ENCODE results near the gene GPSM1. TPM values are rescaled to one million over a fixed set of nuclear protein-coding genes. Genes with fewer than 3 reads are reported as not detected.

GPSM1 gene
- total RNA-seq, 1 donor from 2014 or later: 6.2 TPM

- Mint-ChIP-seq H3K27me3 (ENCODE audit: insufficient read depth, low read depth) (peaks cover 3% of the 10 kb centered on the region), H3K4me3 (no peak overlapping the region), H3K36me3 (no peaks in the 10 kb centered on the region), H3K4me1 (peaks cover 18% of the 10 kb centered on the region), H3K9me3 (no peaks in the 10 kb centered on the region), H3K27ac (no peak overlapping the region)
- H3K9me3 ChIP-seq (ENCODE audit: low read depth): no peaks in the 10 kb centered on the region
- DNase-seq (ENCODE audit: low spot score): no peak
- no peaks in the 10 kb centered on the region for H4K20me1 ChIP-seq (ENCODE audit: low read depth)
- H3K9ac ChIP-seq: no peak overlapping the region
- H3F3A ChIP-seq (ENCODE audit: low read depth): no peaks in the 10 kb centered on the region
- no peak overlapping the region for H3K27ac ChIP-seq
- no peaks in the 10 kb centered on the region for H3K79me2 ChIP-seq (ENCODE audit: low read depth)
- no peaks in the 10 kb centered on the region for H3K27me3 ChIP-seq
- no peak overlapping the region for H3K4me2 ChIP-seq
- TF ChIP-seq CTCF (IDR thresholded peaks at IDR 0.05) (no peak), EZH2phosphoT487 (IDR thresholded peaks at IDR 0.05) (no peak), EZH2 (IDR thresholded peaks at IDR 0.05) (no peak)
- H2AFZ ChIP-seq (replicated peaks): no peak overlapping the region
- no peaks in the 10 kb centered on the region for H3K4me1 ChIP-seq
- no peak overlapping the region for H3K4me3 ChIP-seq
- no peaks in the 10 kb centered on the region for H3K36me3 ChIP-seq
These were observed 28.2 kb upstream of the GPSM1 start for GRCh38 chr9:136299116-136299515.

- no peaks in the 10 kb centered on the region for H3K9me3 ChIP-seq (ENCODE audit: low read depth)
- no peaks in the 10 kb centered on the region for H3K4me1 ChIP-seq
- TF ChIP-seq CTCF (IDR thresholded peaks at IDR 0.05) (no peak), EZH2 (IDR thresholded peaks at IDR 0.05) (no peak), EZH2phosphoT487 (IDR thresholded peaks at IDR 0.05) (no peak)
- no peak overlapping the region for H3K27ac ChIP-seq
- no peaks in the 10 kb centered on the region for H3K36me3 Mint-ChIP-seq
- peaks cover 18% of the 10 kb centered on the region for H3K4me1 Mint-ChIP-seq
- H3K27me3 Mint-ChIP-seq (ENCODE audit: insufficient read depth, low read depth): peaks cover 3% of the 10 kb centered on the region
- H3K4me2 ChIP-seq: no peak overlapping the region
- no peaks in the 10 kb centered on the region for H3K36me3 ChIP-seq
- no peak overlapping the region for H3K9ac ChIP-seq
- H3F3A ChIP-seq (ENCODE audit: low read depth): no peaks in the 10 kb centered on the region
- H3K4me3 Mint-ChIP-seq: no peak overlapping the region
- H3K27me3 ChIP-seq: no peaks in the 10 kb centered on the region
- no peaks in the 10 kb centered on the region for H3K9me3 Mint-ChIP-seq
- H3K27ac Mint-ChIP-seq: no peak overlapping the region
- no peak overlapping the region for H2AFZ ChIP-seq (replicated peaks)
- H4K20me1 ChIP-seq (ENCODE audit: low read depth): no peaks in the 10 kb centered on the region
- DNase-seq (ENCODE audit: low spot score): no peak
- H3K79me2 ChIP-seq (ENCODE audit: low read depth): no peaks in the 10 kb centered on the region
- no peak overlapping the region for H3K4me3 ChIP-seq
These were observed 27.8 kb upstream of the GPSM1 start for GRCh38 chr9:136299541-136299940.

- Histone ChIP-seq H3K4me2 (no peak overlapping the region), H3K4me1 (no peaks in the 10 kb centered on the region), H3K36me3 (no peaks in the 10 kb centered on the region), H3K9ac (no peak overlapping the region), H2AFZ (replicated peaks) (no peak overlapping the region), H3K27me3 (no peaks in the 10 kb centered on the region), H4K20me1 (ENCODE audit: low read depth) (no peaks in the 10 kb centered on the region), H3K9me3 (ENCODE audit: low read depth) (no peaks in the 10 kb centered on the region), H3K27ac (no peak overlapping the region), H3K79me2 (ENCODE audit: low read depth) (no peaks in the 10 kb centered on the region), H3K4me3 (no peak overlapping the region), H3F3A (ENCODE audit: low read depth) (no peaks in the 10 kb centered on the region)
- Mint-ChIP-seq H3K4me3 (no peak overlapping the region), H3K36me3 (no peaks in the 10 kb centered on the region), H3K4me1 (peaks cover 18% of the 10 kb centered on the region), H3K9me3 (no peaks in the 10 kb centered on the region), H3K27ac (no peak overlapping the region), H3K27me3 (ENCODE audit: insufficient read depth, low read depth) (peaks cover 3% of the 10 kb centered on the region)
- TF ChIP-seq EZH2phosphoT487 (IDR thresholded peaks at IDR 0.05) (no peak), EZH2 (IDR thresholded peaks at IDR 0.05) (no peak), CTCF (IDR thresholded peaks at IDR 0.05) (no peak)
- no peak for DNase-seq (ENCODE audit: low spot score)
These were observed 27.3 kb upstream of the GPSM1 start for GRCh38 chr9:136300016-136300545.
